GM12891 (cell line): ENCODE results near the gene LINS1.

ENCODE experiments used
- POLR2A ChIP-seq: IDR thresholded peaks from 2 replicates; pipeline ENCODE4 v1.6.1; 2011; ENCODE audit warnings: low read depth, low read length, control low read depth
- POLR2AphosphoS5 ChIP-seq: IDR thresholded peaks from 2 replicates; pipeline ENCODE4 v1.6.1; 2011; ENCODE audit warnings: low read depth, low read length, control low read depth
- POU2F2 ChIP-seq: IDR thresholded peaks from 2 replicates; pipeline ENCODE4 v1.6.1; 2011; ENCODE audit warnings: low read depth, mild to moderate bottlenecking, control low read depth, low read length, moderate library complexity
- TAF1 ChIP-seq: IDR thresholded peaks from 2 replicates; pipeline ENCODE4 v1.6.1; 2011; ENCODE audit warnings: low read depth, low read length, control low read depth

DNA sequence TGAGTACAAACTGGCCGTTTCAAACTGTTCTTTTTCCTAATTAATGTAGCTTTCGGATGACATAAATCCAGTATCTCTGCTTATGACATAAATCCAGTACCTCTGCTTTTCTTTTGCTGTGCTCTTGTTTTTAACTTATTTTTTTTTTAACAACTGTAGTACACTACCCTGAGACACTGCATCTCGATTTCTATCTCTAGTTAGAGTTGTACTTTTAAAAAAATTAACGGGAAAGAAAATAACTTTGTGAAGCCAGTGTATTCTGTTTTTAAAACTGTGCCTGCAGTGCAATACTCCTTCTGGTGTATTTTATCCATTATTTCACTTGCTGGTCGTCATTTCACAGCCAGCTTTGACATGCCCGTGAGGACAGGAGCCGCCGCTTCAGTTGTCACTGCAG, 47.0 kb upstream of the LINS1 start:
- no peak for TF ChIP-seq POLR2A
- no peak for TF ChIP-seq POLR2AphosphoS5
- no peak for TF ChIP-seq TAF1
- no peak for TF ChIP-seq POU2F2
